D341Med (cell line): ENCODE results near the gene ATP2B3.

ENCODE experiments used
- DNase-seq: peaks from one replicate; pipeline ENCODE4 v3.0.0; 2012; ENCODE audit warnings: low spot score

The ATP2B3 gene

GRCh38 chrX:153614818-153615217 lies 97.4 kb downstream of the ATP2B3 start:
- no peak for DNase-seq

- DNase-seq: no peak
Observed at GRCh38 chrX:153620576-153620975, 103.1 kb downstream of the ATP2B3 start.

GRCh38 chrX:153621949-153622598 lies 104.6 kb downstream of the ATP2B3 start:
- no peak for DNase-seq

- no peak for DNase-seq
Observed at GRCh38 chrX:153622661-153623309, 105.3 kb downstream of the ATP2B3 start.

- no peak for DNase-seq
Observed at GRCh38 chrX:153623310-153624029, 106.0 kb downstream of the ATP2B3 start.

GRCh38 chrX:153624196-153625091 lies 107.0 kb downstream of the ATP2B3 start:
- no peak for DNase-seq

GRCh38 chrX:153625271-153626024 lies 108.0 kb downstream of the ATP2B3 start:
- no peak for DNase-seq

GRCh38 chrX:153626025-153626633 lies 108.7 kb downstream of the ATP2B3 start:
- DNase-seq: no peak

- DNase-seq: no peak
Observed at GRCh38 chrX:153626863-153627674, 109.6 kb downstream of the ATP2B3 start.

GRCh38 chrX:153627675-153628111 lies 110.3 kb downstream of the ATP2B3 start:
- DNase-seq: no peak

GRCh38 chrX:153628129-153628528 lies 110.7 kb downstream of the ATP2B3 start:
- no peak for DNase-seq

GRCh38 chrX:153628665-153629064 lies 111.2 kb downstream of the ATP2B3 start:
- no peak for DNase-seq

GRCh38 chrX:153631346-153631745 lies 113.9 kb downstream of the ATP2B3 start:
- no peak for DNase-seq

GRCh38 chrX:153631907-153632594 lies 114.6 kb downstream of the ATP2B3 start:
- DNase-seq: peak; percentile 3
